Measurements from ENCODE around the gene FKBP7. TPM values are rescaled to one million over a fixed set of nuclear protein-coding genes. Genes with fewer than 3 reads are reported as not detected.

The FKBP7 gene
- total RNA-seq, 2 experiments from 2014 or later, result 8.3 to 8.5 TPM

DNA sequence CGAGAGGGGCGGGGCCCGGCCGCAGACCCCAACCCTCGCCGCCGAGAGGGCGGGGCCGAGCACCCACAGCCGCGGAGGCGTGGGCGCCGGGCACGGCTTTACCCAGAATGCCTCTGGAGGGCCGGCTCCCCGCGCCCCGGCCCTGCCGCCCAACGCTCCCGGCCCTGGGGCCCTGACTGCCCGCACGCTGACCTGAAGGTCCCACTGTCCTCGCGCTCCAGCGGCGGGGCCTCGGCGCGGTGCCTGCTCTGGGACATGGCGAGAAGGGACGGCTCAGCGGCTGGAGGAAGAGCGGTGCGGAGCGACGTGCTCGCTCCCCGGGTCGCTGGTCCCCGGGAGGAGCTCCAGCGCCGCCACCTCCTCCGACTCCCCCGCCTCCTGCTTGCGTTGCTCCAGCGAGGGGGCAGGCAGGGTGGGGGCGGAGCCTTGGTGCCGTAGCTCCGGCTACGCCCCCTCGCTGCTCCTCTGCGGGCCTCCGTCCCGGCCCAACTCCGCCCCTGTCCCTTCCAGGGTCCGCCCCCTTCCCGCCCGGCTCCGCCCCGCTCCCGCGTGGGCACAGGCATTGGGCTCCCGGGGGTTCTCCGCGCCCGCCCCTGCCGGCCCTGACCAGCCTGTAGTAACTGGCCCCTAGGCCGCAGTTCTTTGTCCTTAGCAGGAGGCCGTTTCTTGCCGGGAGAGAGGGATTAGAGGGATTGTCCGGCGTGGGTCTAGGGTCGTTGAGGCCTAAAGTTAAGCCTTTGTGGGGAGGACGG lies 27.4 kb downstream of the FKBP7 start, which contains the start of the genes PJVK and PRKRA:
PJVK (plus strand) TSS at position 605 of the 752 bp plus-strand sequence. CDS start 2,032 bp downstream, outside the sequence.
PRKRA (minus strand) TSS at position 402 of the 752 bp plus-strand sequence; CDS start at position 257, 145 bp downstream.
- H3K9me3 ChIP-seq (ENCODE audit: low read length), result no peaks in the 10 kb centered on the region
- H3K9me2 ChIP-seq (ENCODE audit: insufficient read depth, low read length), result no peaks in the 10 kb centered on the region
- no TSS peak for BruUV-seq (replicated peaks)
- H3K27ac ChIP-seq (ENCODE audit: low read depth, low read length, poor library complexity, severe bottlenecking), result peak within 1 kb of the TSS; percentile 85
- H3K36me3 ChIP-seq (ENCODE audit: insufficient read depth, low read length), result peaks cover 28% of the 10 kb centered on the region
- ChIA-PET POLR2A (interaction anchor here (0.6 to 2.5 kb wide), 11 partner anchors 10 to 1412 kb away, joined by 3 to 21 read pairs (median 3); no protein-coding TSS in a partner anchor), CTCF (ENCODE audit: unreplicated experiment) (interaction anchor here (0.6 to 1.1 kb wide), 4 partner anchors 9 to 569 kb away, joined by 3 to 4 read pairs (median 3); no protein-coding TSS in a partner anchor)
- TF ChIP-seq EZH2phosphoT487 (IDR thresholded peaks at IDR 0.05; ENCODE audit: borderline replicate concordance, low read depth, low read length), result no peak
- TF ChIP-seq, protein P1, sequence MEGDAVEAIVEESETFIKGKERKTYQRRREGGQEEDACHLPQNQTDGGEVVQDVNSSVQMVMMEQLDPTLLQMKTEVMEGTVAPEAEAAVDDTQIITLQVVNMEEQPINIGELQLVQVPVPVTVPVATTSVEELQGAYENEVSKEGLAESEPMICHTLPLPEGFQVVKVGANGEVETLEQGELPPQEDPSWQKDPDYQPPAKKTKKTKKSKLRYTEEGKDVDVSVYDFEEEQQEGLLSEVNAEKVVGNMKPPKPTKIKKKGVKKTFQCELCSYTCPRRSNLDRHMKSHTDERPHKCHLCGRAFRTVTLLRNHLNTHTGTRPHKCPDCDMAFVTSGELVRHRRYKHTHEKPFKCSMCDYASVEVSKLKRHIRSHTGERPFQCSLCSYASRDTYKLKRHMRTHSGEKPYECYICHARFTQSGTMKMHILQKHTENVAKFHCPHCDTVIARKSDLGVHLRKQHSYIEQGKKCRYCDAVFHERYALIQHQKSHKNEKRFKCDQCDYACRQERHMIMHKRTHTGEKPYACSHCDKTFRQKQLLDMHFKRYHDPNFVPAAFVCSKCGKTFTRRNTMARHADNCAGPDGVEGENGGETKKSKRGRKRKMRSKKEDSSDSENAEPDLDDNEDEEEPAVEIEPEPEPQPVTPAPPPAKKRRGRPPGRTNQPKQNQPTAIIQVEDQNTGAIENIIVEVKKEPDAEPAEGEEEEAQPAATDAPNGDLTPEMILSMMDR (conservative IDR thresholded peaks at IDR 0.05; ENCODE audit: low read length), result no peak
- H4K20me1 ChIP-seq (ENCODE audit: insufficient read depth, low read length), result peaks cover 8% of the 10 kb centered on the region; the same call in 1 of the 2 replicates
- intact Hi-C loops (cut with micrococcal nuclease; ENCODE audit: unreplicated experiment), result loop anchor here (1.0 to 10.0 kb wide), 2 partner anchors 27 to 1186 kb away; partner anchors contain the start of genes FKBP7 and NFE2L2
- H3K79me2 ChIP-seq (ENCODE audit: insufficient read depth, low read depth, low read length), result peaks cover 34% of the 10 kb centered on the region
- H3K4me3 ChIP-seq (ENCODE audit: low read depth, low read length, poor library complexity, severe bottlenecking), result peak within 1 kb of the TSS; percentile 82
- peak within 1 kb of the TSS; percentile 93 for H2AFZ ChIP-seq (ENCODE audit: low read length)
- H3K4me2 ChIP-seq (ENCODE audit: low read length), result peak within 1 kb of the TSS; percentile 85
- DNase-seq (ENCODE audit: low spot score), result peak; percentile 96
- H3K4me1 ChIP-seq (ENCODE audit: insufficient read depth, low read length, poor library complexity, severe bottlenecking), result peaks cover 23% of the 10 kb centered on the region

DNA sequence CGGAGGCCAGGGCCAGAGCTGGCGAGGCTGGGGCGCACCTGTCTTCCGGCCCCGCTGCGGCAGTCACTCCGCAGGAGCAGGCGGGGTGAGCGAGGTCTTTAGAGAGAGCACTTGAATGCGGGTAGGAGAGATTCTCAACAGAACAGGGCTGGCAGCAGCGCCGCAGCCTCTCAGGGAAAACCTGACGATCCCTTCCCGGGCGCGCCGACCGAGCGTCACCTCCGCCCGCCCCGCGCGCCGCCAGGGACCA lies 28.0 kb downstream of the FKBP7 start:
- Histone ChIP-seq H3K4me2 (ENCODE audit: low read length) (peak overlapping the region; percentile 85), H3K9me3 (ENCODE audit: low read length) (no peaks in the 10 kb centered on the region), H3K4me3 (ENCODE audit: low read depth, low read length, poor library complexity, severe bottlenecking) (peak overlapping the region; percentile 82), H3K27ac (ENCODE audit: low read depth, low read length, poor library complexity, severe bottlenecking) (peak overlapping the region; percentile 85), H2AFZ (ENCODE audit: low read length) (peak overlapping the region; percentile 77), H3K9me2 (ENCODE audit: insufficient read depth, low read length) (no peaks in the 10 kb centered on the region), H3K4me1 (ENCODE audit: insufficient read depth, low read length, poor library complexity, severe bottlenecking) (peaks cover 23% of the 10 kb centered on the region), H3K79me2 (ENCODE audit: insufficient read depth, low read depth, low read length) (peaks cover 34% of the 10 kb centered on the region), H3K36me3 (ENCODE audit: insufficient read depth, low read length) (peaks cover 33% of the 10 kb centered on the region), H4K20me1 (ENCODE audit: insufficient read depth, low read length) (peaks cover 8% of the 10 kb centered on the region; the same call in 1 of the 2 replicates)
- DNase-seq (ENCODE audit: low spot score), result peak; percentile 85
- ChIA-PET POLR2A (interaction anchor here (0.7 to 2.5 kb wide), 10 partner anchors 9 to 1412 kb away, joined by 3 to 21 read pairs (median 3); no protein-coding TSS in a partner anchor), CTCF (ENCODE audit: unreplicated experiment) (interaction anchor here (0.9 to 1.5 kb wide), 3 partner anchors 9 to 36 kb away, joined by 3 to 4 read pairs (median 3); no protein-coding TSS in a partner anchor)
- TF ChIP-seq EZH2phosphoT487 (IDR thresholded peaks at IDR 0.05; ENCODE audit: borderline replicate concordance, low read depth, low read length), result no peak
- TF ChIP-seq, protein P1 (conservative IDR thresholded peaks at IDR 0.05; ENCODE audit: low read length), result no peak
- intact Hi-C loops (cut with micrococcal nuclease; ENCODE audit: unreplicated experiment), result loop anchor here (10.0 kb wide), 1 partner anchor 1186 kb away; the partner anchor contains the start of gene NFE2L2
- BruUV-seq (replicated peaks), result no TSS peak

All from OCI-LY7 (cell line).